Esophagus muscularis mucosa (tissue), 4 donors: ENCODE results near the gene SLC37A3. TPM values are rescaled to one million over a fixed set of nuclear protein-coding genes. Genes with fewer than 3 reads are reported as not detected.

Experiments used
- DNase-seq: peaks from one replicate; pipeline ENCODE4 v3.0.0-alpha.2; 2017; ENCODE audit errors: extremely low spot score
- H3K27ac ChIP-seq, 4 donors: fragments of 200-600 bp; sonication (generic); replicated peaks in 1 of 4; 1 replicate in 3 of 4; 2 replicates in 1 of 4; pipeline ENCODE4 v1.5.1; 2016 to 2019; ENCODE audit warnings: mild to moderate bottlenecking in 1 of 4
- H3K27me3 ChIP-seq, 4 donors: fragments of 200-600 bp; sonication (generic); one replicate each; pipeline versions ENCODE4 v1.5.1 to v1.6.0; 2016 to 2019
- H3K36me3 ChIP-seq, 4 donors: fragments of 200-600 bp; sonication (generic); one replicate each; pipeline ENCODE4 v1.5.1; 2016 to 2019
- H3K4me1 ChIP-seq, 4 donors: fragments of 200-600 bp; sonication (generic); one replicate each; pipeline ENCODE4 v1.5.1; 2016 to 2019
- H3K4me3 ChIP-seq, 4 donors: fragments of 200-600 bp; sonication (generic); 1 replicate in 2 of 4; 2 replicates in 2 of 4; pipeline ENCODE4 v1.5.1; 2016 to 2019; ENCODE audit warnings: mild to moderate bottlenecking in 4 of 4, moderate library complexity in 1 of 4
- H3K9me3 ChIP-seq, 4 donors: fragments of 200-600 bp; sonication (generic); 1 replicate in 3 of 4; 2 replicates in 1 of 4; pipeline ENCODE4 v1.5.1; 2016 to 2019
- EP300 ChIP-seq: sonication (generic); formaldehyde crosslinking; IDR thresholded peaks from one replicate; pipeline ENCODE4 v1.6.1; 2017; ENCODE audit warnings: antibody characterized with exemption
- POLR2A ChIP-seq: fragments of 450-650 bp; IDR thresholded peaks from one replicate; pipeline ENCODE4 v1.6.1; 2017; ENCODE audit warnings: antibody characterized with exemption, moderate library complexity, mild to moderate bottlenecking, low read depth
- POLR2AphosphoS5 ChIP-seq, 2 donors: sonication (generic); formaldehyde crosslinking; IDR thresholded peaks; one replicate each; pipeline ENCODE4 v1.6.1; 2017; ENCODE audit warnings: antibody characterized with exemption in 2 of 2
- WGBS: methylation state at CpG from one replicate; pipeline ENCODE4 v1.1.5; 2018; 5-methylcytosine and 5-hydroxymethylcytosine counted together
- intact Hi-C: fragments of 100-400 bp; cut with DNase I; formaldehyde crosslinking; loops from one replicate; pipeline ENCODE4 v1.15.1; 2023
- total RNA-seq, 4 donors: library from RNA; depleted of rRNA; stranded (reverse); fragments of >200 nt; gene quantifications; one replicate each; pipeline versions ENCODE4 v1.1.0 to v1.2.1, GENCODE V29; 2016
- TF ChIP-seq, protein P1 (sequence below), 3 experiments: fragments of 200-600 bp in 2 of 3; fragments of 450-650 bp in 1 of 3; sonication (generic) in 2 of 3; IDR thresholded peaks; one replicate each; pipeline ENCODE4 v1.5.1; 2017 to 2019; ENCODE audit warnings: antibody characterized with exemption in 3 of 3, mild to moderate bottlenecking in 2 of 3, moderate library complexity in 1 of 3

Gene SLC37A3
- total RNA-seq, 4 donors from 2014 or later = 33.1 to 67.8 (median 49.0) TPM

DNA sequence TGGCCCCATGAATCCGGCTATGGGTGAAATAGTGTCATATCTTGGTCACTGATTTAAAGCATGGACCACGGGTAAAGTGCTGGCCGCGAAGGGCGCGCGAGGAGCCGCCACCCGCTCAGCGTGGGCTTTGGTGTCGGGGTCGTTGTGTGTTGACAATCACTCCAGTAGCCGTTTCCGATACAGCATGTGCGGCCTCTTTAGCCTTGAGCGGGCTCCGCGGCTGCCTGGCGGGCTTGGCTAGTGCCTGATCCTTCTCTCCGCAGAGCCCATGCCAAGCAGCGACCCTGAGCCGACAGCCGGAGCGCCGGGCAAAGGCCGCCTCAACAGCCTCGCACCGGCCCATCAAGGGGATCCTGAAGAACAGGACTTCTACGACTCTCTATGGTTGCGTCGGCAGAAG, 105.9 kb downstream of the SLC37A3 start:
- intact Hi-C loops = no loop called here
- WGBS = 95% methylated on average over 24 of the region's 31 CpGs
- Histone ChIP-seq H3K36me3 (no peaks in the 10 kb centered on the region), H3K4me3 (no peak overlapping the region), H3K4me1 (no peaks in the 10 kb centered on the region), H3K9me3 (no peaks in the 10 kb centered on the region), H3K27ac (no peak overlapping the region), H3K27me3 (no peaks in the 10 kb centered on the region)
- TF ChIP-seq, protein P1, sequence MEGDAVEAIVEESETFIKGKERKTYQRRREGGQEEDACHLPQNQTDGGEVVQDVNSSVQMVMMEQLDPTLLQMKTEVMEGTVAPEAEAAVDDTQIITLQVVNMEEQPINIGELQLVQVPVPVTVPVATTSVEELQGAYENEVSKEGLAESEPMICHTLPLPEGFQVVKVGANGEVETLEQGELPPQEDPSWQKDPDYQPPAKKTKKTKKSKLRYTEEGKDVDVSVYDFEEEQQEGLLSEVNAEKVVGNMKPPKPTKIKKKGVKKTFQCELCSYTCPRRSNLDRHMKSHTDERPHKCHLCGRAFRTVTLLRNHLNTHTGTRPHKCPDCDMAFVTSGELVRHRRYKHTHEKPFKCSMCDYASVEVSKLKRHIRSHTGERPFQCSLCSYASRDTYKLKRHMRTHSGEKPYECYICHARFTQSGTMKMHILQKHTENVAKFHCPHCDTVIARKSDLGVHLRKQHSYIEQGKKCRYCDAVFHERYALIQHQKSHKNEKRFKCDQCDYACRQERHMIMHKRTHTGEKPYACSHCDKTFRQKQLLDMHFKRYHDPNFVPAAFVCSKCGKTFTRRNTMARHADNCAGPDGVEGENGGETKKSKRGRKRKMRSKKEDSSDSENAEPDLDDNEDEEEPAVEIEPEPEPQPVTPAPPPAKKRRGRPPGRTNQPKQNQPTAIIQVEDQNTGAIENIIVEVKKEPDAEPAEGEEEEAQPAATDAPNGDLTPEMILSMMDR (IDR thresholded peaks at IDR 0.05) = no peak
- TF ChIP-seq EP300 (no peak), POLR2AphosphoS5 (IDR thresholded peaks at IDR 0.05) (no peak), POLR2A (no peak)
- no peak for DNase-seq

DNA sequence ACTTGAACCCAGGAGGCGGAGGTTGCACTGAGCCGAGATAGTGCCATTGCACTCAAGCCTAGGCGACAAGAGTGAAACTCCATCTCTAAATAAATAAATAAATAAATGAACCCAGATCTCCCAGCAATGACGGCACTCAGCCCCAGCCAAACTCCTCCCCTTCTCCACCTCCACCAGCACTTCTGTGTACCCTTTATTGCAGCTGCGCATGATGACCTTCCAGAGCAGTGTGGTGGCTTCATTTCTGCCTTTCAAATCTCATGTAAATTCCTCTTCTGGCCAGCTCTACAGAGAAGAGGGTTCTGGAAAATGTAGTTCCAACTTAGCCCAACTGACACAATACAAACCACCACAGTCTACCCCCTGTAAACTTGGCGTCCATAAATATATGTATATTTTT, 108.5 kb downstream of the SLC37A3 start:
- no peaks in the 10 kb centered on the region for H3K9me3 ChIP-seq
- no peaks in the 10 kb centered on the region for H3K4me1 ChIP-seq
- no peak for DNase-seq
- no peaks in the 10 kb centered on the region for H3K36me3 ChIP-seq
- TF ChIP-seq POLR2AphosphoS5 (IDR thresholded peaks at IDR 0.05) = no peak
- TF ChIP-seq, protein P1 (IDR thresholded peaks at IDR 0.05) = no peak
- no peak for TF ChIP-seq POLR2A
- no peak for TF ChIP-seq EP300
- WGBS = 94% methylated on average over 6 of the region's 6 CpGs
- no peaks in the 10 kb centered on the region for H3K27me3 ChIP-seq
- no peak overlapping the region for H3K4me3 ChIP-seq
- H3K27ac ChIP-seq = no peak overlapping the region
- intact Hi-C loops = no loop called here

DNA sequence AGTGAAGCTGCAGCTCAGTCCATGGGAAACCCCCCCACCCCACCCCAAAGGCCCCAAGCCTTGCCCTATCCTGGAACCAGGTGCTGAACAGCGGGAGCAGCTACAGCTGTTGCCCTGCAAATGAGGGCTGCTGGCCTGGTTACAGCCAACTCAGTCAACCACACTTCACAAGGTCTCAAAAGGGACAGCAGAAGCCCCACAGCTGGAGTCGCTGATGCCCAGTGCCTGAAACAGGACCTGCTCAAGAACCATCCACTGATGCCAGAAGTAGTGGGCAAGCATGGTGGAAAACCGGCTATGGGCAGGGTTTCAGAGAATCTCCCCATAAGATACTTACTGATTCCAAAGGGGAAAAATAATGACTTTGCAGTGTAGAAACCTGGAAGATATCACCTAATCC, 110.3 kb downstream of the SLC37A3 start:
- TF ChIP-seq POLR2AphosphoS5 (IDR thresholded peaks at IDR 0.05) (no peak), POLR2A (no peak), EP300 (no peak)
- TF ChIP-seq, protein P1 (IDR thresholded peaks at IDR 0.05) = no peak
- no peaks in the 10 kb centered on the region for H3K4me1 ChIP-seq
- no peaks in the 10 kb centered on the region for H3K36me3 ChIP-seq
- DNase-seq = no peak
- H3K27me3 ChIP-seq = no peaks in the 10 kb centered on the region
- no peak overlapping the region for H3K27ac ChIP-seq
- intact Hi-C loops = no loop called here
- H3K4me3 ChIP-seq = no peak overlapping the region
- H3K9me3 ChIP-seq = no peaks in the 10 kb centered on the region
- 94% methylated on average over 3 of the region's 3 CpGs for WGBS

DNA sequence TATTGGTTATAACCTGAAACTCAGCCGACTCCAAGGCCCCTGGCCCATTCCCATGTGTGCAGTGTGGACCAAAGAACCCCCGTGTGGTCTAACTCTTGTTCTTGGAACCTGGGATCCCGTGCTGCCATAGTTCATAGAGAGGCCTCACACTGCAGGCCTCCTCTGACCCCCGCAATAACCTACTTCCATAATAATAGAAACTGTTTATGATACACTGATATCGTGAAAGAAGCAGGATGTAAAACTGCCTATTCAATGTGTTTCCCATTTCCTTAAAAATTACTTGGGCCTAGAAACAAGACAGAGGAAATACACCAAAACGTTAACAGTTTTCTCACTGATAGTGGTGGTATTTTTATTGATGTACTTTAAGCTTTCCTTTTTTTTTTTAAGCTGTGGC, 112.4 kb downstream of the SLC37A3 start:
- no peaks in the 10 kb centered on the region for H3K36me3 ChIP-seq
- no peak for TF ChIP-seq POLR2A
- TF ChIP-seq, protein P1 (IDR thresholded peaks at IDR 0.05) = no peak
- TF ChIP-seq EP300 = no peak
- TF ChIP-seq POLR2AphosphoS5 (IDR thresholded peaks at IDR 0.05) = no peak
- WGBS = 75% methylated on average over 6 of the region's 6 CpGs

DNA sequence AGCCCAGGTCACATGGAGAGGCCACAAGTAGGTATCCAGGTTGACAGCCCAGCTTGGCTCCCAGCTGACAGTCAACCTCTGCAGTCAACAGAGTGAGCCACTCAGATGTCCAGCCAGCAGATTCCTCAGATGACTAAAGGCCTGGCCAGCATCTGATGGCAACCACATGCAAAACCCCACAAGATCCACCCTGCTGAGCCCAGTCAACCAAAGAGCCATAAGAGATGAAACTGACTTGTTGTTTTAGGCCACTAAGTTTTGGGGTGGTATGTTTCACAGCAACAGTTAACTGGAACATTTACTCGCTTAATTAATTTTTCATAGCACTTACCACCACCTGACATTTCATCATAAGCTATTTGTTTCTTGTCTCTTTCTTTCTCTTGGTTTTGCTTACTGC, 114.3 kb downstream of the SLC37A3 start:
- no peak for DNase-seq

More for the DNA sequence above, 112.4 kb downstream of the SLC37A3 start:
- DNase-seq = no peak
- no peaks in the 10 kb centered on the region for H3K27me3 ChIP-seq
- intact Hi-C loops = no loop called here
- no peaks in the 10 kb centered on the region for H3K9me3 ChIP-seq
- no peaks in the 10 kb centered on the region for H3K4me1 ChIP-seq
- H3K27ac ChIP-seq = no peak overlapping the region
- no peak overlapping the region for H3K4me3 ChIP-seq

More for the DNA sequence above, 114.3 kb downstream of the SLC37A3 start:
- H3K4me1 ChIP-seq = no peaks in the 10 kb centered on the region
- no peaks in the 10 kb centered on the region for H3K36me3 ChIP-seq
- WGBS = 90% methylated on average over 1 of the region's 1 CpG
- H3K9me3 ChIP-seq = no peaks in the 10 kb centered on the region
- no peaks in the 10 kb centered on the region for H3K27me3 ChIP-seq
- intact Hi-C loops = no loop called here
- no peak overlapping the region for H3K27ac ChIP-seq
- TF ChIP-seq POLR2A = no peak
- TF ChIP-seq, protein P1 (IDR thresholded peaks at IDR 0.05) = no peak
- no peak overlapping the region for H3K4me3 ChIP-seq
